GM21423 (cell line): ENCODE results near the gene LDHD.
"Not testable (repeated sequence)": the region's sequence is repeated elsewhere in the genome, so short reads cannot be mapped to it uniquely, and the experiment has no call there.

ENCODE experiments used
- ATAC-seq: cut with Tn5 transposase; IDR thresholded peaks from one replicate; pipeline ENCODE4 v1.9.1; 2021; ENCODE audit warnings: mild to moderate bottlenecking, moderate library complexity; ENCODE audit not compliant: unreplicated experiment

LDHD gene

GRCh38 chr16:75100603-75100990, 16.0 kb downstream of the LDHD start:
- no peak for ATAC-seq

GRCh38 chr16:75099738-75100602, 16.6 kb downstream of the LDHD start:
- peak; percentile 72 for ATAC-seq

- no peak for ATAC-seq
These were observed 17.4 kb downstream of the LDHD start for GRCh38 chr16:75099075-75099667.

GRCh38 chr16:75097941-75098901, 18.4 kb downstream of the LDHD start:
- no peak for ATAC-seq

GRCh38 chr16:75097191-75097761, 19.3 kb downstream of the LDHD start:
- no peak for ATAC-seq

- ATAC-seq = no peak
These were observed 19.9 kb downstream of the LDHD start for GRCh38 chr16:75096656-75097055.

GRCh38 chr16:75095204-75095621, 21.4 kb downstream of the LDHD start:
- no peak for ATAC-seq

- ATAC-seq = no peak
These were observed 22.7 kb downstream of the LDHD start for GRCh38 chr16:75093598-75094540.

- ATAC-seq = no peak
These were observed 23.8 kb downstream of the LDHD start for GRCh38 chr16:75092777-75093176.

GRCh38 chr16:75091619-75092018, 25.0 kb downstream of the LDHD start:
- ATAC-seq = not testable (repeated sequence)

GRCh38 chr16:75090899-75091298, 25.7 kb downstream of the LDHD start:
- not testable (repeated sequence) for ATAC-seq

GRCh38 chr16:75089486-75090202, 26.9 kb downstream of the LDHD start:
- ATAC-seq = no peak

- no peak for ATAC-seq
These were observed 27.6 kb downstream of the LDHD start for GRCh38 chr16:75088934-75089333.

- ATAC-seq = no peak
These were observed 28.4 kb downstream of the LDHD start for GRCh38 chr16:75088216-75088615.

- ATAC-seq = no peak
These were observed 29.1 kb downstream of the LDHD start for GRCh38 chr16:75087375-75087979.

GRCh38 chr16:75086688-75087374, 29.7 kb downstream of the LDHD start:
- ATAC-seq = no peak

GRCh38 chr16:75086281-75086680, 30.3 kb downstream of the LDHD start:
- ATAC-seq = no peak

GRCh38 chr16:75085556-75085955, 31.0 kb downstream of the LDHD start:
- ATAC-seq = no peak
